GM19324 (cell line): Measurements from ENCODE around the gene NSF.
A peak's percentile ranks its signal among the peaks of the same experiment; 100 is the strongest.
"Not testable (repeated sequence)": the region's sequence is repeated elsewhere in the genome, so short reads cannot be mapped to it uniquely, and the experiment has no call there.

Experiments
- ATAC-seq: cut with Tn5 transposase; IDR thresholded peaks from one replicate; pipeline ENCODE4 v1.9.1; 2021; ENCODE audit warnings: mild to moderate bottlenecking, moderate library complexity; ENCODE audit not compliant: unreplicated experiment, low FRiP score

Gene NSF

GRCh38 chr17:46590157-46591146, at the start of gene NSF:
NSF (plus strand) TSS chr17:46590669; CDS start chr17:46590776, 107 bp downstream.
- ATAC-seq: peak; percentile 88

GRCh38 chr17:46548607-46549006, 41.9 kb upstream of the NSF start:
- not testable (repeated sequence) for ATAC-seq

- ATAC-seq: not testable (repeated sequence)
Observed at GRCh38 chr17:46559155-46559554, 31.3 kb upstream of the NSF start.

GRCh38 chr17:46560048-46560447, 30.4 kb upstream of the NSF start:
- ATAC-seq: not testable (repeated sequence)

GRCh38 chr17:46566284-46566683, 24.2 kb upstream of the NSF start:
- not testable (repeated sequence) for ATAC-seq

- not testable (repeated sequence) for ATAC-seq
Observed at GRCh38 chr17:46566980-46567379, 23.5 kb upstream of the NSF start.

- ATAC-seq: not testable (repeated sequence)
Observed at GRCh38 chr17:46571796-46572195, 18.7 kb upstream of the NSF start.

DNA sequence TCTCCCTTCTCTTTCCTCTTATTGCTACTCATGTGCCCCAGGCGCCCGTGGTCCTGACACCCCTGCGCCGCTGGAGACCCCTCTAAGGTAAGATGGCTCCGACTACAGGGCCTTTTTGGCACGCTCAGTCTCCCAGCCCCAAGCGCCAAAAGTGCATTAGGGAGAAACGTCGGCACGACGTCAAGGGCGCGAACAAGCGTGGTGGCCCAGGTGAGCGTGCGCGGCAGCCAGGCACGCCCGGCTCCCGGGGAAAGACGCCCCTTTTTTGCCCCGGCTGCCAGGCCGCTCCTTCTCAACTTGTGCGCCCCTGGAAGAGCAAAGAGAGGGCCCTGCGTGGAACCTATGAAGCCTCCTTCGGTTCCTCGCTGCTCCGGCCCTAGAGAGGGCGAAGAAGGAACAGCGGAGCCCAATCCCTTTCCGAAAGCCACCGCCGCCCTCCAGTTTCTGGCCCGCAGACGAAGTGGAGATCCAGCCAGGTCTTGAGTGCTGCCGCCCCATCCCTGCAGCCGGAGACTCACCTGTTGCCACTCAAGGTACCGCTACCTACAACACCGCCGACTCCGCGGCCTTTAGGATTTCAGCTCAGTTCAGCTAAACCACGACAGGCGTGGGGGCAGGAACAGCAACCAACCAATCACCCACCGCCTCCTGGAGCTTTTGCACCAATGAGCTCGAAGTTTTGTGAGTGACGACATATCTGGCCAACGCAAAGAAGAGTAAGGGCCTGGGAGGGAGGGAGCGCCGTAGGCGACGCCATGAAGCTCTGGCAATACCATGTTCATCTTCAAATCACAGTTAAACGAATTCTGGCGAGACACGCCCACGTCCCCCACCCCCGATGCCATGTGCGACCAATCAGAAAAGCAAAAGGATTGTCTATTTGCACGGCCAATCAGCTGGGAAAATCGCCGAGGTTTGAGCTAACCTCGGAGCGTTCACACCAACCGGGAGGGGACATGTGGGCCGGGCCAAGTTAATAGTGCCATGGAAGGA, 11.1 kb upstream of the NSF start, which contains the start of gene ARL17A:
Gene ARL17A (minus strand): TSS at position 609 of the 993 bp plus-strand sequence. CDS start 3,369 bp downstream, outside the sequence.
- ATAC-seq: peak; percentile 98

DNA sequence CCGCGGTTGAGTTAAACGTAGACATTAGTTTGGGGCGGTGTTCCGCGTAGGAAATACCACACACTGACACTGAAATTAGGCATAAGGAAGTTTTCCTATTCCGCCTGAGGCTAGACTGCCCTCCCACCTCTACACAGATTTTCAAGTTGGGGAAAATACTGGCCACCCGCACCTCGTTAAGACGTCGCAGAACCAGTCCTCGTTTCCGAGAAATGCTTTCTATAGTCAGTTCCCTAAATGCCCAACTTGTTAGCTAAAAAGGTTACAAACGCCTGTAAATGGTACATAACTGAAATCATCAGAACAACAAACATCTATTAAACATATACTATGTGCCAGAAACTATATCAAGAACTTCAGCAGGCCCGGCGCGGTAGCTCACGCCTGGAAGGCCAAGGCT, 10.4 kb upstream of the NSF start:
- ATAC-seq: not testable (repeated sequence)

- not testable (repeated sequence) for ATAC-seq
Observed at GRCh38 chr17:46585444-46585843, 5.0 kb upstream of the NSF start.

DNA sequence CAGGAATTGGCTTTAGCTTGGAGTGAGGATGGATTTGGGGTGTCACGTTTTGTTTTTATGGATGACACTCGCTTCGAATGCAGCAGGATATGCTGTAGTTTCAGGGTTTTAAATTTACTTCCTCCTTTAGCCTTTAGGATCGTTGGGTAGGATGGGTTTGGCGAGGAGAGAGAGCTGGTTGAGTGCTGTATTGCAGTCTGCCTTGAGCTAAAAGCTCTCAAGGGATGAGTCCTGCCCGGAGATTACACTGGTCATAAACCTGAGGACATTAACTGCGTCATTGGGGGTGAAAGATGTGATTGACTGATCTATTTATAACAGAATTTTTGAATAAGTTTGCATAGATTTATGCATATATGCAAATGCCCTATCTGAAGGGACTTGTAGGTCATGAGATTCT, 863 bp downstream of the NSF start:
- not testable (repeated sequence) for ATAC-seq

DNA sequence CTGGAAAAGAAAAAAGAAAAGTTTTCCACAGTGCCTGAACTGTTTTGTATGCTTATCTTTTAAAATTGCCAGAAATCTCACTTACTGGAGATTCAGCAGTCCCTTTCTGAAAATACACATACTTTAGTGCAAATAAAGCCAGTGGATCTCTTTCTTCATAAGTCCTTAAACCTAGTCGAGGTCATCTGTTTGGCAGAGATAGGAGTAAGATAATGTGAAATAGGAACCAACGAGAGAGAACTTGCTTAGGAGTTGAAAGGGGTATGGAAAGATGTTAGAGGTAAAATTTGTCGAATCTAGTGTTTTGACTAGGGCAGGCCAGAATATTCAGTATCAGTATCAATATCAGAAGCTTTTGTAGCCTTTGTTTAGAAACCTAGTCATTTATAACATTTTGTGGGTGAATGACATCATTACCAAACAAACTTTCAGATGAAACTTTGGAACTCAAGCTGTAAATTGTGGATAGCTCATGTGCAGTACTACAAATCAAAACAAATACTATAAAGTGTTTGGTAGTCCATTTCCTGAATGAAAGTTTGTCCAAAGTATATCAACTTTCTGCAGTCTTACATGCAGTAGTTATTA, 8.0 kb downstream of the NSF start:
- not testable (repeated sequence) for ATAC-seq

- ATAC-seq: not testable (repeated sequence)
Observed at GRCh38 chr17:46600767-46601166, 10.3 kb downstream of the NSF start.

DNA sequence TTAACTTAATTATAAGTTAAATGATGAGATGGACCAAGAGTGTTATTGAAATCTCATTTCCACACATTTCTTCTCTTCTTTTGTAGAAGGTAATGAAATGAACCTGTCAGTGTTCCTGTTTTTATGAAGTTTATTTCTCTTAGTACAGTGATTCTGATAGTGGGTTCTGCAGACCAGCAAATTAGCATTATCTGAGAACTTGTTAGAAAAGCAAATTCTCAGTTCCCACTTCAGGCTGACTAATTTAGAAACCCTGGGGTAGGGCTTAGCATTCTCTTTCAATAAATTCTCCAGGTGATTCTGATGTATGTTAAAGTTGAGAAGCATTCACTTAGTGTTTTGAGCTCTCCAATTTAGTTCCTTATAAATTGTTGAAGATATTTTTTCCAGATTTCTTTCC, 12.7 kb downstream of the NSF start:
- peak; percentile 89 for ATAC-seq

DNA sequence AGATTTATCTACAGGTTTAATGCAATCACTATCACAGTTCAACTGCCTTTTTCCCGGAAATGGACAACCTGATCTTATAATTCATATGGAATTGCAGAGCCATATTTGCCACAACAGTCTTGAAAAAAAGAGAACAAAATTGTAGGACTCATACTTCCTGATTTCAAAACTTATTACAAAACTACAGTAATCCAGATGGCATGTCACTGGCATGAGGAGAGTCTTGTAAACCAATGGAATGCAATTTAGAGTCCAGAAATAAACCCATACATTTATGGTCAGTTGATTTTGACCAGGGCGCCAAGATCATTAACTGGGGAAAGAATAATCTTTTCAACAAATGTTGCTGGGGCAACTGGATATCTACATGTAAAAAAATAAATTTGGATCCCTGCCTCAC, 20.8 kb downstream of the NSF start:
- not testable (repeated sequence) for ATAC-seq

- ATAC-seq: not testable (repeated sequence)
Observed at GRCh38 chr17:46613876-46614275, 23.4 kb downstream of the NSF start.

- not testable (repeated sequence) for ATAC-seq
Observed at GRCh38 chr17:46617121-46617520, 26.7 kb downstream of the NSF start.

DNA sequence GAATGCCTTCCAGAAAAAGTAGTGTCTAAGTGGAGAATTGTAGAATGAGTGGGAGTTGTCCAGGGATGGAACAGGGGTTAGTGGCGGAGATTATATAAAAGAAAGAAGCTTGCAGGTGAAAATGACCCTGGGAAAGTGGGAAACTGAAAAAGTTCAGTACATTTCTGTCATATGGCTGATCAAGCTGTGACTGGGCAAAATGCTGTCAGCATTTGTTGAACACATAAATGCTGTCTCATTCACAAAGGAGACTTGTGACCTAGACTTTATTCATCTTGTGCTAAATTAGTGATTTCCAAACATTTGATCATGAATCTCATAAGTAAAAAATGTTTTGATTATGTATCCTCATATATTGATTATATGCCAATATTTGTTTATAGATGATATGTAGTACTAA, 28.5 kb downstream of the NSF start:
- not testable (repeated sequence) for ATAC-seq

- ATAC-seq: not testable (repeated sequence)
Observed at GRCh38 chr17:46623790-46624189, 33.3 kb downstream of the NSF start.

DNA sequence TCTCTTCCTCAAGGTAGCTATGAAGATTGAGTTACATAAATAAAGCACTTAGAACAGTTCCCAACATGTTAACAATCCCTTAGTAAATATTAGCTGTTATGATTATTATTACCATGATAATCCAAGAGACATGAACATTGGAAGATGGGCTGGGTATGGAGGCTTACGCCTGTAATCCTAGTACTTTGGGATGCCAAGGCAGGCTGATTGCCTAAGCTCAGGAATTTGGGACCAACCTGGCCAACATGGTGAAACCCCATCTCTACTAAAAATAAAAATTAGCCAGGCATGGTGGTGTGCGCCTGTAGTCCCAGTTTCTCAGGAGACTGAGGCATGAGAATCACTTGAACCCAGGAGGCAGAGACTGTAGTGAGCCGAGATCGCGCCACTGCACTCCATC, 34.3 kb downstream of the NSF start:
- not testable (repeated sequence) for ATAC-seq
